ENCODE data around the gene MAP2K5. TPM values are rescaled to one million over a fixed set of nuclear protein-coding genes. Genes with fewer than 3 reads are reported as not detected.

Gene MAP2K5
- total RNA-seq, 1 donor from 2014 or later: 29.8 TPM

GRCh38 chr15:67696087-67696486, 153.6 kb downstream of the MAP2K5 start:
- DNase-seq (ENCODE audit: low spot score in 2 of 2, unreplicated experiment in 2 of 2): no peak
- no peaks in the 10 kb centered on the region for H3K27me3 Mint-ChIP-seq (ENCODE audit: low read depth)
- no peak overlapping the region for H3K27ac Mint-ChIP-seq
- peaks cover 19% of the 10 kb centered on the region for H3K9me3 Mint-ChIP-seq
- no peak overlapping the region for H3K4me3 Mint-ChIP-seq
- peaks cover 29% of the 10 kb centered on the region for H3K36me3 Mint-ChIP-seq
- H3K4me1 Mint-ChIP-seq: no peaks in the 10 kb centered on the region
- no peak for TF ChIP-seq CTCF (IDR thresholded peaks at IDR 0.05; ENCODE audit: unreplicated experiment)

- Mint-ChIP-seq H3K27me3 (ENCODE audit: low read depth) (no peaks in the 10 kb centered on the region), H3K4me1 (no peaks in the 10 kb centered on the region), H3K36me3 (peaks cover 28% of the 10 kb centered on the region), H3K4me3 (no peak overlapping the region), H3K27ac (no peak overlapping the region), H3K9me3 (peaks cover 19% of the 10 kb centered on the region)
- TF ChIP-seq CTCF (IDR thresholded peaks at IDR 0.05; ENCODE audit: unreplicated experiment): no peak
- DNase-seq (ENCODE audit: low spot score in 2 of 2, unreplicated experiment in 2 of 2): no peak
Measured at GRCh38 chr15:67700023-67700422, 157.5 kb downstream of the MAP2K5 start.

- Mint-ChIP-seq H3K27ac (no peak overlapping the region), H3K4me1 (no peaks in the 10 kb centered on the region), H3K27me3 (ENCODE audit: low read depth) (no peaks in the 10 kb centered on the region), H3K9me3 (peaks cover 19% of the 10 kb centered on the region), H3K4me3 (no peak overlapping the region), H3K36me3 (peaks cover 36% of the 10 kb centered on the region)
- no peak for DNase-seq (ENCODE audit: low spot score in 2 of 2, unreplicated experiment in 2 of 2)
- no peak for TF ChIP-seq CTCF (IDR thresholded peaks at IDR 0.05; ENCODE audit: unreplicated experiment)
Measured at GRCh38 chr15:67701669-67702068, 159.2 kb downstream of the MAP2K5 start.

GRCh38 chr15:67707520-67708283, 165.2 kb downstream of the MAP2K5 start:
- peaks cover 20% of the 10 kb centered on the region for H3K36me3 Mint-ChIP-seq
- TF ChIP-seq CTCF (IDR thresholded peaks at IDR 0.05; ENCODE audit: unreplicated experiment): no peak
- no peaks in the 10 kb centered on the region for H3K27me3 Mint-ChIP-seq (ENCODE audit: low read depth)
- no peak for DNase-seq (ENCODE audit: low spot score in 2 of 2, unreplicated experiment in 2 of 2)
- no peaks in the 10 kb centered on the region for H3K9me3 Mint-ChIP-seq
- no peak overlapping the region for H3K27ac Mint-ChIP-seq
- H3K4me1 Mint-ChIP-seq: no peaks in the 10 kb centered on the region
- H3K4me3 Mint-ChIP-seq: no peak overlapping the region

GRCh38 chr15:67708500-67708899, 166.0 kb downstream of the MAP2K5 start:
- Mint-ChIP-seq H3K9me3 (no peaks in the 10 kb centered on the region), H3K36me3 (peaks cover 19% of the 10 kb centered on the region), H3K27ac (no peak overlapping the region), H3K27me3 (ENCODE audit: low read depth) (no peaks in the 10 kb centered on the region), H3K4me1 (no peaks in the 10 kb centered on the region), H3K4me3 (no peak overlapping the region)
- no peak for DNase-seq (ENCODE audit: low spot score in 2 of 2, unreplicated experiment in 2 of 2)
- no peak for TF ChIP-seq CTCF (IDR thresholded peaks at IDR 0.05; ENCODE audit: unreplicated experiment)
